Choroid plexus epithelial cell (primary cell): ENCODE data around the gene PEX26.
"Not testable (repeated sequence)": the region's sequence is repeated elsewhere in the genome, so short reads cannot be mapped to it uniquely, and the experiment has no call there.

Experiments used
- DNase-seq: peaks from one replicate; pipeline ENCODE4 v3.0.0-alpha.2; 2010; ENCODE audit warnings: low read depth
- H3K4me3 ChIP-seq: 2 replicates; pipeline ENCODE4 v1.5.1; 2011; ENCODE audit warnings: low read depth, mild to moderate bottlenecking, control low read depth, low read length, moderate library complexity
- CTCF ChIP-seq: conservative IDR thresholded peaks from 2 replicates; pipeline ENCODE4 v1.5.1; 2011; ENCODE audit warnings: low read depth, mild to moderate bottlenecking, control low read depth, inconsistent platforms, low read length, moderate library complexity

Gene PEX26

DNA sequence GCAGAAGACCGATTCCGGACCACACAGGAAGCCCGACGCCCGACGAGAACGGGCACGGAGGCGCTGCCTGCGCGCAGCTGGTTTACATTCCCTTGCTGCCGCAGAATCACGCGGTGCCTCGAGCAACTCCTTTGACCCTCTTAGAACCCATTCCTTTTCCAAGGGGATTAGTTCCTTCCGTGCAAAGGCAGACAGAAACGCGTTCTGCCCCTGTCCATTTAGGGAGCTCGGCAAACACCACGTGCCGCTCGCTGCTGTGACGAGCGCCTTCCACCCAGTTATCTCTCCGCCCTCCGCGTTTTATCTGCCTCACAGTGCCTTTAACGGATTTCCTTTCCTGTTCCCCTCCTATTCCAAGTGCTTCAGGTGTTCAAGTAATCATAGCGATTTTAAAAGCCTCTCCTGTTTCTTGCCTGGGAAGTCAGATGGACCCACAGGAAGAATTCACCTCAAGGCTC, 29.3 kb upstream of the PEX26 start:
- peak; percentile 57 for DNase-seq
- H3K4me3 ChIP-seq = peak overlapping the region; percentile 49
- no peak for TF ChIP-seq CTCF

- no peak for TF ChIP-seq CTCF
- no peak for DNase-seq
- no peak overlapping the region for H3K4me3 ChIP-seq
Measured at GRCh38 chr22:18050065-18050464, 27.7 kb upstream of the PEX26 start.

DNA sequence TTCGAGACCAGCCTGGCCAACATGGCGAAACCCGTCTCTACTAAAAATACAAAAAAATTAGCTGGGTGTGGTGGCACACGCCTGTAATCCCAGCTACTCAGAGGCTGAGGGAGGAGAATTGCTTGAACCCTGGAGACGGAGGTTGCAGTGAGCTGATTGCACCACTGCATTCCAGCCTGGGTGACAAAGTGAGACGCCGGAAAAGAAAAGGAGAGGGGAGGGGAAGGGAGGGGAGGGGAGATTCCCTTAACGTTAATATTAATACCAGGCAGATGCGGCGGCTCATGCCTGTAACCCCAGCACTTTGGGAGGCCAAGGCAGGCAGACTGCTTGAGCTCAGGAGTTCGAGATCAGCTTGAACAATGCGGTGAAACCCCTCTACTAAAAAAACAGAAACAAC, 26.7 kb upstream of the PEX26 start:
- DNase-seq, H3K4me3 ChIP-seq: not testable (repeated sequence)

GRCh38 chr22:18053216-18053946, 24.4 kb upstream of the PEX26 start:
- not testable (repeated sequence) for DNase-seq, H3K4me3 ChIP-seq

GRCh38 chr22:18055619-18056160, 22.1 kb upstream of the PEX26 start:
- DNase-seq = no peak
- no peak overlapping the region for H3K4me3 ChIP-seq
- no peak for TF ChIP-seq CTCF

- no peak for TF ChIP-seq CTCF
- no peak overlapping the region for H3K4me3 ChIP-seq
- DNase-seq = peak; percentile 56
Measured at GRCh38 chr22:18056161-18056666, 21.6 kb upstream of the PEX26 start.

DNA sequence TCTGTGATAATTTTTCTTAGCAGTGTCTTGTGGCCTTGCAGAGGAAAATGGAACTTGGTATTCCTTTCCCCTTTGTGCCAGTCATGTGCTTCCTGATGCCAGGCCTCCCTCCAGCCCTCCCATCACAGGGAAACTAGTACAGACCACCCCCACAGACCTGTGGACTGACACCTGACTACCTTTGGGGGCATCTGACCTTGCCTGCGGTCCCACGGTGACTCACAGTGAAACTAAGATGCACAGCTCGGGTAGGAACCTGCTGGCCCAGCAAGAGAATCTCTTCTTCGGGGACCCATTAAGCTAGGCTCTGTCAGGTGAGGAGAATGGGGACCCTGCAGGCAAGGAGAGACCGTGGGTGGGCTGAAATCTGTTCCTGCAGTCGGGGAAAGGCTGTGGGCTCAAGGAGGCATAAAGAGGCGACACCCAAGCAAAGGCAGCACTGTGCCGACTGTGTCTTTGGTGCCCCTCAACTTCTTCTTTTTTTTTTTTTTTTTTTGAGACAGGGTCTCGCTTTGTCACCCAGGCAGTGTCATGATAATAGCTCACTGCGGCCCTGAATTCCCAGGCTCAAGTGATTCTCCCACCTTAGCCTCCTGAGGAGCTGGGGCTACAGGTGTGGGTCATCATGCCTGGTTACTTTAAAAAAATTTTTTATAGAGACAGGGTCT, 20.8 kb upstream of the PEX26 start:
- H3K4me3 ChIP-seq = no peak overlapping the region
- TF ChIP-seq CTCF = no peak
- DNase-seq = no peak
